GM21619 (cell line): ENCODE measurements around the gene OR10A7.
"Not testable (repeated sequence)": the region's sequence is repeated elsewhere in the genome, so short reads cannot be mapped to it uniquely, and the experiment has no call there.

Experiments used
- ATAC-seq: cut with Tn5 transposase; IDR thresholded peaks from one replicate; pipeline ENCODE4 v1.9.1; 2021; ENCODE audit not compliant: unreplicated experiment

The OR10A7 gene

GRCh38 chr12:55220725-55221124, at the start of gene OR10A7:
TSS of gene OR10A7 (plus strand) at chr12:55221025. CDS start at chr12:55221025, 0 bp downstream.
- ATAC-seq = no peak

- ATAC-seq = no peak
Measured at GRCh38 chr12:55171445-55171844, 49.4 kb upstream of the OR10A7 start.

- ATAC-seq = not testable (repeated sequence)
Measured at GRCh38 chr12:55171846-55172245, 49.0 kb upstream of the OR10A7 start.

- ATAC-seq = no peak
Measured at GRCh38 chr12:55172686-55173085, 48.1 kb upstream of the OR10A7 start.

- no peak for ATAC-seq
Measured at GRCh38 chr12:55173456-55173855, 47.4 kb upstream of the OR10A7 start.

GRCh38 chr12:55188573-55188972, 32.3 kb upstream of the OR10A7 start:
- no peak for ATAC-seq

- peak; percentile 84 for ATAC-seq
Measured at GRCh38 chr12:55188974-55189556, 31.8 kb upstream of the OR10A7 start.

- no peak for ATAC-seq
Measured at GRCh38 chr12:55194382-55194781, 26.4 kb upstream of the OR10A7 start.

GRCh38 chr12:55226523-55226922, 5.7 kb downstream of the OR10A7 start:
- no peak for ATAC-seq

- ATAC-seq = no peak
Measured at GRCh38 chr12:55227643-55228042, 6.8 kb downstream of the OR10A7 start.

GRCh38 chr12:55244309-55244708, 23.5 kb downstream of the OR10A7 start, which contains the start of gene OR6C74:
TSS of gene OR6C74 (plus strand) at chr12:55244609. CDS start at chr12:55247288, 2,679 bp downstream.
- no peak for ATAC-seq

GRCh38 chr12:55246159-55246558, 25.3 kb downstream of the OR10A7 start:
- ATAC-seq = no peak

- ATAC-seq = no peak
Measured at GRCh38 chr12:55250944-55251343, 30.1 kb downstream of the OR10A7 start.

GRCh38 chr12:55253281-55253680, 32.5 kb downstream of the OR10A7 start:
- ATAC-seq = no peak

- ATAC-seq = no peak
Measured at GRCh38 chr12:55256831-55257230, 36.0 kb downstream of the OR10A7 start.

GRCh38 chr12:55258303-55258702, 37.5 kb downstream of the OR10A7 start:
- no peak for ATAC-seq
